Sigmoid colon (tissue), 4 donors: ENCODE results near the gene SHISA5.

Experiments
- CTCF ChIP-seq, 4 experiments: fragments of 450-650 bp in 3 of 4; fragments of 200-600 bp in 1 of 4; IDR thresholded peaks; one replicate each; pipeline ENCODE4 v1.5.1; 2016 to 2019; ENCODE audit warnings: antibody characterized with exemption in 4 of 4, mild to moderate bottlenecking in 3 of 4, moderate library complexity in 2 of 4
- EP300 ChIP-seq, 4 donors: sonication (generic); formaldehyde crosslinking; IDR thresholded peaks; one replicate each; pipeline ENCODE4 v1.6.1; 2017; ENCODE audit warnings: antibody characterized with exemption in 4 of 4
- POLR2AphosphoS5 ChIP-seq, 4 donors: sonication (generic); formaldehyde crosslinking; IDR thresholded peaks; one replicate each; pipeline ENCODE4 v1.6.1; 2017; ENCODE audit warnings: antibody characterized with exemption in 4 of 4

GRCh38 chr3:48435774-48436476, 68.0 kb downstream of the SHISA5 start:
- TF ChIP-seq CTCF (IDR thresholded peaks at IDR 0.05): peak; percentile 98 to 100 (median 100)
- peak in 1 of 4 donors; percentile 17 for TF ChIP-seq POLR2AphosphoS5 (IDR thresholded peaks at IDR 0.05)
- no peak for TF ChIP-seq EP300 (IDR thresholded peaks at IDR 0.05)
